ENCODE data around the gene BAIAP2L1. TPM values are rescaled to one million over a fixed set of nuclear protein-coding genes. Genes with fewer than 3 reads are reported as not detected.

BAIAP2L1 gene
- total and polyA plus RNA-seq, 7 donors = 0.80 to 3.0 (median 1.2) TPM

- Histone ChIP-seq H3K36me3 (ENCODE audit: insufficient read depth in 1 of 2, low read depth in 1 of 2) (no peaks in the 10 kb centered on the region), H3K4me1 (no peaks in the 10 kb centered on the region), H3K4me3 (no peak overlapping the region), H3K9me3 (no peaks in the 10 kb centered on the region), H3K27ac (no peak overlapping the region), H3K27me3 (ENCODE audit: insufficient read depth in 3 of 3, low read length in 2 of 3) (no peaks in the 10 kb centered on the region)
- no peak for ATAC-seq
- 69 to 75% (median 73%) methylated on average over 7 of the region's 7 CpGs for WGBS, 3 donors
- no peak for TF ChIP-seq CTCF (IDR thresholded peaks at IDR 0.05)
- intact Hi-C loops (cut with DNase I) = no loop called here
- no peak for DNase-seq
Measured at GRCh38 chr7:98357751-98358161, 43.1 kb downstream of the BAIAP2L1 start.

GRCh38 chr7:98355250-98355538, 45.7 kb downstream of the BAIAP2L1 start:
- Histone ChIP-seq H3K4me1 (no peaks in the 10 kb centered on the region), H3K4me3 (no peak overlapping the region), H3K27ac (no peak overlapping the region), H3K27me3 (ENCODE audit: insufficient read depth in 3 of 3, low read length in 2 of 3) (no peaks in the 10 kb centered on the region), H3K9me3 (no peaks in the 10 kb centered on the region), H3K36me3 (ENCODE audit: insufficient read depth in 1 of 2, low read depth in 1 of 2) (no peaks in the 10 kb centered on the region)
- 79 to 87% (median 85%) methylated on average over 6 of the region's 6 CpGs for WGBS, 3 donors
- ATAC-seq = no peak
- intact Hi-C loops (cut with DNase I) = no loop called here
- DNase-seq = no peak
- TF ChIP-seq CTCF (IDR thresholded peaks at IDR 0.05) = no peak

- Histone ChIP-seq H3K4me3 (no peak overlapping the region), H3K27me3 (ENCODE audit: insufficient read depth in 3 of 3, low read length in 2 of 3) (no peaks in the 10 kb centered on the region), H3K4me1 (no peaks in the 10 kb centered on the region), H3K36me3 (ENCODE audit: insufficient read depth in 1 of 2, low read depth in 1 of 2) (no peaks in the 10 kb centered on the region), H3K27ac (no peak overlapping the region), H3K9me3 (no peaks in the 10 kb centered on the region)
- DNase-seq (no peak), ATAC-seq (no peak)
- TF ChIP-seq CTCF (IDR thresholded peaks at IDR 0.05) = no peak
- 76 to 83% (median 83%) methylated on average over 22 of the region's 22 CpGs for WGBS, 3 donors
- intact Hi-C loops (cut with DNase I) = no loop called here
Measured at GRCh38 chr7:98354511-98355249, 46.2 kb downstream of the BAIAP2L1 start.

GRCh38 chr7:98354052-98354451, 46.8 kb downstream of the BAIAP2L1 start:
- ATAC-seq (no peak), DNase-seq (no peak)
- intact Hi-C loops (cut with DNase I) = no loop called here
- H3K27ac ChIP-seq = no peak overlapping the region
- H3K27me3 ChIP-seq (ENCODE audit: insufficient read depth in 3 of 3, low read length in 2 of 3) = no peaks in the 10 kb centered on the region
- no peaks in the 10 kb centered on the region for H3K9me3 ChIP-seq
- no peak for TF ChIP-seq CTCF (IDR thresholded peaks at IDR 0.05)
- H3K36me3 ChIP-seq (ENCODE audit: insufficient read depth in 1 of 2, low read depth in 1 of 2) = no peaks in the 10 kb centered on the region
- H3K4me3 ChIP-seq = no peak overlapping the region
- no peaks in the 10 kb centered on the region for H3K4me1 ChIP-seq
- WGBS, 3 donors = 88 to 92% (median 89%) methylated on average over 7 of the region's 7 CpGs

GRCh38 chr7:98352621-98353020, 48.3 kb downstream of the BAIAP2L1 start:
- Histone ChIP-seq H3K4me3 (no peak overlapping the region), H3K27ac (no peak overlapping the region), H3K27me3 (ENCODE audit: insufficient read depth in 3 of 3, low read length in 2 of 3) (no peaks in the 10 kb centered on the region), H3K36me3 (ENCODE audit: insufficient read depth in 1 of 2, low read depth in 1 of 2) (no peaks in the 10 kb centered on the region), H3K9me3 (no peaks in the 10 kb centered on the region), H3K4me1 (no peaks in the 10 kb centered on the region)
- DNase-seq = no peak
- 49 to 56% (median 54%) methylated on average over 4 of the region's 4 CpGs for WGBS, 3 donors
- TF ChIP-seq CTCF (IDR thresholded peaks at IDR 0.05) = no peak
- intact Hi-C loops (cut with DNase I) = no loop called here
- no peak for ATAC-seq

Measured in psoas muscle (tissue), 8 donors.